C4-2B (cell line): Measurements from ENCODE around the gene GABRB3.
"Not testable (repeated sequence)": the region's sequence is repeated elsewhere in the genome, so short reads cannot be mapped to it uniquely, and the experiment has no call there.

Experiments
- H3K27ac ChIP-seq: fragments of 450-650 bp; 2 replicates; pipeline ENCODE4 v1.5.1; 2017
- ZFX ChIP-seq: fragments of 450-650 bp; IDR thresholded peaks from 2 replicates; pipeline ENCODE4 v1.6.1; 2017
- TF ChIP-seq, protein P1 (sequence below): fragments of 450-650 bp; conservative IDR thresholded peaks from 2 replicates; pipeline ENCODE4 v1.5.1; 2017; ENCODE audit warnings: mild to moderate bottlenecking

The GABRB3 gene

GRCh38 chr15:26731965-26732364, 40.9 kb downstream of the GABRB3 start:
- no peak for TF ChIP-seq ZFX
- TF ChIP-seq, protein P1, sequence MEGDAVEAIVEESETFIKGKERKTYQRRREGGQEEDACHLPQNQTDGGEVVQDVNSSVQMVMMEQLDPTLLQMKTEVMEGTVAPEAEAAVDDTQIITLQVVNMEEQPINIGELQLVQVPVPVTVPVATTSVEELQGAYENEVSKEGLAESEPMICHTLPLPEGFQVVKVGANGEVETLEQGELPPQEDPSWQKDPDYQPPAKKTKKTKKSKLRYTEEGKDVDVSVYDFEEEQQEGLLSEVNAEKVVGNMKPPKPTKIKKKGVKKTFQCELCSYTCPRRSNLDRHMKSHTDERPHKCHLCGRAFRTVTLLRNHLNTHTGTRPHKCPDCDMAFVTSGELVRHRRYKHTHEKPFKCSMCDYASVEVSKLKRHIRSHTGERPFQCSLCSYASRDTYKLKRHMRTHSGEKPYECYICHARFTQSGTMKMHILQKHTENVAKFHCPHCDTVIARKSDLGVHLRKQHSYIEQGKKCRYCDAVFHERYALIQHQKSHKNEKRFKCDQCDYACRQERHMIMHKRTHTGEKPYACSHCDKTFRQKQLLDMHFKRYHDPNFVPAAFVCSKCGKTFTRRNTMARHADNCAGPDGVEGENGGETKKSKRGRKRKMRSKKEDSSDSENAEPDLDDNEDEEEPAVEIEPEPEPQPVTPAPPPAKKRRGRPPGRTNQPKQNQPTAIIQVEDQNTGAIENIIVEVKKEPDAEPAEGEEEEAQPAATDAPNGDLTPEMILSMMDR, result no peak
- H3K27ac ChIP-seq, result no peak overlapping the region

GRCh38 chr15:26729581-26729980, 43.3 kb downstream of the GABRB3 start:
- TF ChIP-seq, protein P1, result no peak
- H3K27ac ChIP-seq, result no peak overlapping the region

- TF ChIP-seq, protein P1, result no peak
- no peak for TF ChIP-seq ZFX
These were observed 43.8 kb downstream of the GABRB3 start for GRCh38 chr15:26729030-26729429.

GRCh38 chr15:26724381-26725150, 48.3 kb downstream of the GABRB3 start:
- TF ChIP-seq, protein P1, result no peak
- TF ChIP-seq ZFX, result no peak
- H3K27ac ChIP-seq, result no peak overlapping the region

More at GRCh38 chr15:26729030-26729429, 43.8 kb downstream of the GABRB3 start:
- H3K27ac ChIP-seq, result no peak overlapping the region

- H3K27ac ChIP-seq, result no peak overlapping the region
- TF ChIP-seq, protein P1, result no peak
- TF ChIP-seq ZFX, result no peak
These were observed 50.2 kb downstream of the GABRB3 start for GRCh38 chr15:26722621-26723160.

DNA sequence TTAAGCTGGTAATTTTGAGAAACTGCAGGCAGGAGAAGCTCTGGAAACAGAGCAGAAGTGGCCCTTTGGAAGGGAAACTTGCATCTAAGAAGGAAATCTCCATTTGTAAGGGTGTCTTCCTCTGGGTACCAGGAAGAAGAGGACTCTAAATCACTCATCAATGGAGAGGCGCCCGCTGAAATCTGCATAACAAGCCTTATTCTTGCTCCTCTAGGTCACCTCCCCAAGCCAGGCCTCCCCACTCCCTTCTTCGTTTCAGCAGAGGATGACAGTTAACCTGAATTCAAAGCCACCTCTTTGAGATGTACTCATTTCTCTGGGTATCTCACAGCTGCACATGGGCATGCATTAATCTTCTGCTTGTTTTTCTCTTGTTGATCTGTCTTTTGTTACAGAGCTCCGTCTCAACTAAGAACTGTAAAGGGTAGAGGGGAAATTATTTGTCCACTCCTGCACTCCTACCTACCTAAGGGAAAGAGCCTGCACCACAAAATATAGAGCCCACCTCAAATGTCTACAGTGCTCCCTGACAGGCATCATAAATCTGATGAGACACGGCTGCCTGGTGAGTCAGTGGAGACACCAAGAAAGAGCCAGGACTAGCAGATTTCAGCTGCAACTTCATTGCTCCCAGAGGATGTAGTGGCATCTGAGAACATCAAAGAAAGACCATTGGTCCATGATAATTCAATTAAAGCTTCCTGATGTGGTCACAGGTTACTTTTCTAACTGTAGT, 51.5 kb downstream of the GABRB3 start:
- no peak for TF ChIP-seq ZFX
- TF ChIP-seq, protein P1, result no peak
- no peak overlapping the region for H3K27ac ChIP-seq

DNA sequence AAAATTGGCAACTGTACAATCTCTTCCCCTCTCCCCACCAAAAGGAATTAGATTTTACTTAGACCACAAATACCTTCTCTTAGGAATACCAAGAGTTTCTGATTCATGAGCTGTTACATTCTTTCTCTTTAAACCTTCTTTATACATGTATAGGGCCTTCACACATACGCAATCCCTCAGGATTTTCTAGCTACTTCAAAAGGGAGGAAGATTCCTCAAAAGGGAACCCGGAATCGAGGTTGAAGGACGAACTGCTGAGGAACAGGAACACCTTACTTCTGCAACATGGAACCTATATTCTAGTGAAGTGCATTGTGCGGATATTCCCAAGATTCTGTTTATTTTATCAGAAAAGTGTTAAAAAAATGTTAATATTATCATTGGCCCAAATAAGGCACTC, 52.3 kb downstream of the GABRB3 start:
- H3K27ac ChIP-seq, result no peak overlapping the region
- TF ChIP-seq, protein P1, result no peak
- no peak for TF ChIP-seq ZFX

GRCh38 chr15:26719866-26720265, 53.0 kb downstream of the GABRB3 start:
- not testable (repeated sequence) for H3K27ac ChIP-seq
